HUES48 (cell line): ENCODE results near the gene RAB3GAP1.
"Not testable (repeated sequence)": the region's sequence is repeated elsewhere in the genome, so short reads cannot be mapped to it uniquely, and the experiment has no call there.

Experiments used
- H3K27ac ChIP-seq: one replicate; pipeline ENCODE4 v1.7.0; 2013; ENCODE audit warnings: low read depth, low read length, inconsistent platforms
- H3K27me3 ChIP-seq: 2 replicates; pipeline ENCODE4 v1.6.1; 2013; ENCODE audit warnings: mild to moderate bottlenecking, low read length; ENCODE audit not compliant: control insufficient read depth, insufficient read depth
- H3K36me3 ChIP-seq: 2 replicates; pipeline ENCODE4 v1.6.1; 2013; ENCODE audit warnings: low read length; ENCODE audit not compliant: control insufficient read depth, insufficient read depth
- H3K4me1 ChIP-seq: 2 replicates; pipeline ENCODE4 v1.6.1; 2013; ENCODE audit warnings: mild to moderate bottlenecking, low read length; ENCODE audit not compliant: control insufficient read depth, insufficient read depth
- H3K4me3 ChIP-seq: 2 replicates; pipeline ENCODE4 v1.5.1; 2013; ENCODE audit warnings: mild to moderate bottlenecking, low read depth, low read length
- H3K9ac ChIP-seq: 2 replicates; pipeline ENCODE4 v1.6.1; 2013; ENCODE audit warnings: mild to moderate bottlenecking, low read depth, low read length, moderate library complexity
- H3K9me3 ChIP-seq: 2 replicates; pipeline ENCODE4 v1.6.1; 2013; ENCODE audit warnings: low read length; ENCODE audit not compliant: control insufficient read depth, insufficient read depth

The RAB3GAP1 gene

GRCh38 chr2:135056790-135057189 is 4.7 kb downstream of the RAB3GAP1 start:
- H3K36me3 ChIP-seq, result peaks cover 38% of the 10 kb centered on the region
- H3K27ac ChIP-seq, result no peak overlapping the region
- no peaks in the 10 kb centered on the region for H3K9me3 ChIP-seq

GRCh38 chr2:135059577-135059976 is 7.5 kb downstream of the RAB3GAP1 start:
- Histone ChIP-seq H3K4me1 (no peaks in the 10 kb centered on the region; the same call in 1 of the 2 replicates), H3K9ac (no peak overlapping the region), H3K27ac (no peak overlapping the region), H3K9me3 (no peaks in the 10 kb centered on the region), H3K36me3 (peaks cover 37% of the 10 kb centered on the region), H3K4me3 (no peak overlapping the region), H3K27me3 (no peaks in the 10 kb centered on the region)

More at GRCh38 chr2:135056790-135057189, 4.7 kb downstream of the RAB3GAP1 start:
- no peaks in the 10 kb centered on the region for H3K27me3 ChIP-seq
- H3K4me1 ChIP-seq, result peaks cover 5% of the 10 kb centered on the region; the same call in 1 of the 2 replicates
- H3K4me3 ChIP-seq, result no peak overlapping the region
- H3K9ac ChIP-seq, result no peak overlapping the region

- no peak overlapping the region for H3K27ac ChIP-seq
- no peak overlapping the region for H3K9ac ChIP-seq
- H3K36me3 ChIP-seq, result peaks cover 27% of the 10 kb centered on the region
- H3K4me1 ChIP-seq, result no peaks in the 10 kb centered on the region
- H3K9me3 ChIP-seq, result no peaks in the 10 kb centered on the region
- no peaks in the 10 kb centered on the region for H3K27me3 ChIP-seq
- no peak overlapping the region for H3K4me3 ChIP-seq
Observed at GRCh38 chr2:135063210-135063609, 11.1 kb downstream of the RAB3GAP1 start.

DNA sequence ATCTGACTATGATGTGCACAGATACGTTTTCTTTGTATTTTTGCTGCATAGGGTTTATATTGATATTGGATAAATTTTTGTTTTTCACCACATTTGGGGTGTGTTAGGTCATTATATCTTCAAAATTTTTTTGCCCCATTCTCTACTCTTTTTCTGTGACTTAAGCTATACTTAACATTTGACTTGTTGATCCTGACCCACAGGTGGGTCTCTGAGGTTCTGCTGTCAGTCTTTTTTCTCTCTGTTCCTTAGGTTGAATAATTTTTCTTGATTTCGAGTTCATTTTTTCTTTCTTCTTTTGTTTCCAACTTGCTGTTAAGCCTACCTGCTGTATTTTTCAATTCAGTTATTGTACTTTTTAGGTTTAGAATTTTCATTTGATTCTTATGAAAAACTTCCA is 12.1 kb downstream of the RAB3GAP1 start:
- Histone ChIP-seq H3K4me1 (no peaks in the 10 kb centered on the region), H3K27ac (no peak overlapping the region), H3K9ac (no peak overlapping the region), H3K4me3 (no peak overlapping the region), H3K9me3 (peaks cover 2% of the 10 kb centered on the region; the same call in 1 of the 2 replicates), H3K27me3 (no peaks in the 10 kb centered on the region), H3K36me3 (peaks cover 19% of the 10 kb centered on the region)

- no peaks in the 10 kb centered on the region for H3K27me3 ChIP-seq
- H3K4me1 ChIP-seq, result no peaks in the 10 kb centered on the region
- H3K4me3 ChIP-seq, result no peak overlapping the region
- H3K9me3 ChIP-seq, result peaks cover 22% of the 10 kb centered on the region
- H3K27ac ChIP-seq, result no peak overlapping the region
- H3K9ac ChIP-seq, result no peak overlapping the region
- H3K36me3 ChIP-seq, result peaks cover 8% of the 10 kb centered on the region
Observed at GRCh38 chr2:135066710-135067109, 14.6 kb downstream of the RAB3GAP1 start.

DNA sequence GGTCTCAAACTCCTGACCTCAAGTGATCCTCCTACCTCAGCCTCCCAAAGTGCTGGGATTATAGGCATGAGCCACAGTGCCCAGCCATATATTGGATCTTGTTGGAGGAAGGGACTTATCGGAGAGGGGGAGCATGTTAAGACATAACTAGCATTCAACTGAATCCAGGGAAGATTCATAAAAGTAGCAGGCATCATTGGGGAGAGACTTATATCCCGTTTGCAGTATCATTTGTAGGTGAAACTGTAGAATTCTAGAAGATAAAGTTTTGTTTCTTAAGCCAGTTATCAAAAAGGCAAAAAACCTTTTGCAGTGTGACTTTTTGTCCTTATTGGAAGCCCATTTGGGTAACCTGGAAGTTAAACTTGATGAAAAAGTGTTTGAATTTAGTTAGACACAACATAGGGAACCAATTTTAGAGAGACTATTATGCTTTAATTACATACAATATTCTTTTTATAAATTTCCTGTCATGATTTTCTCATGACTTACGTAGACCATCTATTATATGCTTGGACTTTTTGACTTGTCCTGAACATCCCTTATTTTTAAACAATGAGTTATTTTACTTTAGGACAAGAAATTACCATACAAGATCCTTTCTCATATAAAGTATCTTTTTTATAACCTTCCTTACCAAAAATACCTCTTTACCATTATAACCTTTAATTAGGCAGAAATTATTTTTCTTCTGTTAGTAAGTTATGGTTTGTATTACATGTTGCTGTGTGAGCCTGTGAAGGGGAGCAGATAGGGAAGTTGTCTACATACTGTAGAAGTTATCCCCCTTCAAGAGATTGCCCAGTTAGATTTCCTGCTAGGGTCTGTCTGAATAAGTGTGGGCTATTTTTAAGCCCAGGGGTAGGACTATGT is 20.3 kb downstream of the RAB3GAP1 start:
- H3K4me3 ChIP-seq, result no peak overlapping the region
- H3K27me3 ChIP-seq, result no peaks in the 10 kb centered on the region
- H3K9ac ChIP-seq, result no peak overlapping the region
- H3K4me1 ChIP-seq, result no peaks in the 10 kb centered on the region
- no peak overlapping the region for H3K27ac ChIP-seq
- peaks cover 47% of the 10 kb centered on the region for H3K9me3 ChIP-seq
- peaks cover 5% of the 10 kb centered on the region; the same call in 1 of the 2 replicates for H3K36me3 ChIP-seq

DNA sequence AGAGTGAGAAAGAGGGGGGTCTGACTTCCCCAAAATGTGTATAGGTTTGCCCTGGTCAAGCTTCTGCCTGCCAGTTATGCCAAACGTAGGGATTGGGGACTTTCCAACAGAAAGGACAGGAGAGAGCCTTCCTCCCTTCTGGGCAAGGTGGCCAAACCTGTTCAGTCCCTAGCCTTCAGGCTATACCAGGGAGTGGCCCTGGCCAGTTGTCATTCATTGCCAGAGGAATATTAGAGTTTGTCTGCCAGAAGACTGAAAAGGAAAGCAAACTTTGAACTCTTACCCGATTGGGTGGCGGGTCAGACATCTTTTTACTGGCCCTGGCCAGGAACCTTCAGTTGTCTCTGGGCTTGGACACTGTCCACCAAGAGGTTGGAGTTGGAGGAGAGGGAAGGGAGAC is 22.1 kb downstream of the RAB3GAP1 start:
- no peak overlapping the region for H3K27ac ChIP-seq
- no peaks in the 10 kb centered on the region; the same call in 1 of the 2 replicates for H3K36me3 ChIP-seq
- H3K9ac ChIP-seq, result no peak overlapping the region
- no peak overlapping the region for H3K4me3 ChIP-seq
- H3K27me3 ChIP-seq, result no peaks in the 10 kb centered on the region
- no peaks in the 10 kb centered on the region for H3K4me1 ChIP-seq
- H3K9me3 ChIP-seq, result peaks cover 44% of the 10 kb centered on the region

DNA sequence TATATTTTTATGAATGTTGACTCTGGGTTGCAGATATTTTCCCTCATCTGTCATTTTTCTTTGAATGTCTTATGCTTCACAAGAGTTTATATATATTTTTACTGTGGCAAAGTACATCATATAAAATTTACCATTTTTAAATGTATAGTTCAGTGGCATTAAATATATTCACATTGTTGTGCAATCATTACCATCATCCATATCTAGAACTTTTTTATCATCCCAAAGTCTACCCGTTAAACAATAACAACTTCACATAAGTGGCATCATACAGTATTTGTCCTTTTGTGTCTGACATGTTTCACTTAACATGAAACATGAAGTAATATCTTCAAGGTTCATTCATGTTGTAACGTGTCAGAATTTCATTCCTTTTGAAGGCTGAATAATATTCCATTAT is 24.5 kb downstream of the RAB3GAP1 start:
- Histone ChIP-seq H3K36me3 (no peaks in the 10 kb centered on the region), H3K4me3 (no peak overlapping the region), H3K27ac (no peak overlapping the region), H3K9me3 (peaks cover 26% of the 10 kb centered on the region), H3K9ac (no peak overlapping the region), H3K4me1 (no peaks in the 10 kb centered on the region), H3K27me3 (no peaks in the 10 kb centered on the region)

DNA sequence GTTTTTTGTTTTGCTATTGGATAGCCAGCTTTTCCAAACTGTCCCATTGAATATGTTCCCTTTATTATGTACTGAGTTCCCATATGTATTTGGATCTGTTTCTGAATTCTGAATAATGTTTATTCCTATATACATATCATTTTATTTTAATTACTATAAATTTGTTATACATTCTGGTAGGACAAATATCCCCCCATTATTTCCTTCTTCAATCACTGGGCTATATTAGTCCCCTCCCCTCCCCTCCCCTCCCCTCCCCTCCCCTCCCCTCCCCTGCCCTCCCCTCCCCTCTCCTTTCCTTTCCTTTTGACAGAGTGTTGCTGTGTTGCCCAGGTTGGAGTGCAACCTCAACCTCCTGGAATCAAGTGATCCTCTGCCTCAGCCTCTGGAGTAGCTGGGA is 26.3 kb downstream of the RAB3GAP1 start:
- H3K9me3 ChIP-seq, result peaks cover 8% of the 10 kb centered on the region
- H3K27ac ChIP-seq, result no peak overlapping the region
- no peaks in the 10 kb centered on the region for H3K4me1 ChIP-seq
- H3K4me3 ChIP-seq, result no peak overlapping the region
- H3K27me3 ChIP-seq, result no peaks in the 10 kb centered on the region
- H3K9ac ChIP-seq, result no peak overlapping the region
- no peaks in the 10 kb centered on the region for H3K36me3 ChIP-seq

DNA sequence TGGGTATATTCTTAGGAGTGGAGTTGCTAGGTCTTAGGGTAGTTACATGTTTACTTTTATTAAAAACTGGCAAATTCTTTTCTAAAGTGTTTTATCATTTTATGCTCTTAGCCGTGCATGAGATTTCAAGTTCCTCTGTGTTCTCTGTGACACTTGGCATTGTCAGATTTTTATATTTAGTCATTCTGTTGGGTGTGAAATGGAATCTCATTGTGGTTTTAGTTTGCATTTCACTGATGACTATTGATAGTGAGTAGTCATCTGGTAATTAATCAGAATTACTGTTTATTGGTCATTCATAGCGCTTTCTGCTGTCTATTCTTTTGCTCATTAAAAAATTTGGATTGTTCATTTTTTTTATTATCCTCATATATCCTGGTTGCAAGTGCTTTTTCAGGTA is 34.1 kb downstream of the RAB3GAP1 start:
- Histone ChIP-seq H3K9me3 (no peaks in the 10 kb centered on the region), H3K4me3 (no peak overlapping the region), H3K27ac (no peak overlapping the region), H3K27me3 (no peaks in the 10 kb centered on the region), H3K36me3 (no peaks in the 10 kb centered on the region), H3K9ac (no peak overlapping the region), H3K4me1 (no peaks in the 10 kb centered on the region)

- peaks cover 14% of the 10 kb centered on the region for H3K36me3 ChIP-seq
- H3K9ac ChIP-seq, H3K27me3 ChIP-seq, H3K27ac ChIP-seq, H3K9me3 ChIP-seq, H3K4me1 ChIP-seq, H3K4me3 ChIP-seq: not testable (repeated sequence)
Observed at GRCh38 chr2:135089597-135089996, 37.5 kb downstream of the RAB3GAP1 start.
